GM21529 (cell line): ENCODE data around the gene CHD2.

Source experiments
- ATAC-seq: cut with Tn5 transposase; IDR thresholded peaks from one replicate; pipeline ENCODE4 v1.9.1; 2021; ENCODE audit not compliant: unreplicated experiment

The CHD2 gene

DNA sequence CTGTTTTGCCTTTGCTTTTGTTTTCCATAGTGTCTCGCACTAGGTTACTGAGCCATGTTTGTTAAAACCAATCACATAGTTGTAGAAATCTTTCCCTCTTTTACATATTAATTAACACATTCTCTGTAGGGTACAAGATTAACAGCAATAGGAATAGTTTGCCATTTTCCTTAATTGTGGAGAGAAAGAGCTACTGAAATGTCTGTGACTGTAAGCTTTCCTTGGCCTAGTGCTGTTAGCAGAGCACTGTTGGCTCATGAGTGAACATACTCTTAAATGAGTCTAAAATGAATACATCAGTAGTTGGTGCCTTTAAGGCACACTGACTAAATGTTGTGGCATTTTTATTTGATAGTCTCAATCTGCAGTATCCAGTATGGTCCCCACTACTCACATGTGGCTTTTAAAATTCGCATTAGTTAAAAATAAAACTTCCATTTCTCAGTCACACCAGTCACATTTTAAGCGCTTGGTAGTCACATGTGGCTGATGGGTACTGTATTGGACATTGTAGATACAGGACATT, 28.2 kb downstream of the CHD2 start:
- no peak for ATAC-seq

- ATAC-seq, result no peak
Measured at GRCh38 chr15:92929002-92929401, 28.9 kb downstream of the CHD2 start.

GRCh38 chr15:92930054-92930621, 30.0 kb downstream of the CHD2 start:
- ATAC-seq, result no peak

- no peak for ATAC-seq
Measured at GRCh38 chr15:92930776-92931175, 30.7 kb downstream of the CHD2 start.

- ATAC-seq, result no peak
Measured at GRCh38 chr15:92932946-92933649, 33.0 kb downstream of the CHD2 start.

GRCh38 chr15:92933831-92934230, 33.7 kb downstream of the CHD2 start:
- no peak for ATAC-seq

DNA sequence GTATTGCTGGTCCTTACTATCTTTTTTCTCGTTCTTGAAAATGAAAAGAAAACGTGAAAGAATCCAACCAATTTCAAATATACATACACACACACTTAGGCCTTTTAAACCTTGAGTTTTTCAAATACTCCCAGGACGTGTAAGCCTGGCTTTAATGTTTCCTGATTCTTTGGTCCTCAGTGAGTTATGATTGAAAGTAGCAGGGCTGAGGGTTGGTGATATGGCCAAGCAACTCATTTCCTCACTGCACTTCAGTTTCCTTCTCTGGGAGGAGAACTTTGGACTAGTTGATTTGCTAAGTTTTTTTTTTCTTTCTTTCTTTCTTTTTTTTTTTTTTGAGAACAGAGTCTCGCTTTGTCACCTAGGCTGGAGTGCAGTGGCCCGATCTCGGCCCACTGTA, 34.6 kb downstream of the CHD2 start:
- no peak for ATAC-seq

DNA sequence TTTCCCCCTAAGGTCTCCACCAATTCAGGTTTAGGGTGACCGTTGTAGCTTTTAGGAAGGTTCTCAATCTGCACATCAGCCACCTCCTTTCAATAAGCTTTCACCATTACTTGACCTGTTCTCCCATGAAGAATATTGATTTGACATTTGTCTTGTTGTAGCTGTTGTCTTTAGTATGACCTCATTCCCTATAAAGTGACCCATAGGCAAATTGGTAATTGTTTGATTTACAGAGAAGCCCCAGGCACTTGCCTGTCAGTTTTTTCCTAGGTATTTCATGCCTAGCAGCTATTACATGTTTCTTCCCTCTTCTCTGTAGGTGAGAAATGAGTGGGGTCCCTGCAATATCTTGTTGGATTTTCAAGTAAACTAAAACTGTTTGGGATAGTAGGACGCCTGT, 36.0 kb downstream of the CHD2 start:
- ATAC-seq, result no peak

- ATAC-seq, result no peak
Measured at GRCh38 chr15:92936693-92937092, 36.6 kb downstream of the CHD2 start.

GRCh38 chr15:92937901-92938300, 37.8 kb downstream of the CHD2 start:
- no peak for ATAC-seq

- ATAC-seq, result no peak
Measured at GRCh38 chr15:92938387-92938786, 38.3 kb downstream of the CHD2 start.

DNA sequence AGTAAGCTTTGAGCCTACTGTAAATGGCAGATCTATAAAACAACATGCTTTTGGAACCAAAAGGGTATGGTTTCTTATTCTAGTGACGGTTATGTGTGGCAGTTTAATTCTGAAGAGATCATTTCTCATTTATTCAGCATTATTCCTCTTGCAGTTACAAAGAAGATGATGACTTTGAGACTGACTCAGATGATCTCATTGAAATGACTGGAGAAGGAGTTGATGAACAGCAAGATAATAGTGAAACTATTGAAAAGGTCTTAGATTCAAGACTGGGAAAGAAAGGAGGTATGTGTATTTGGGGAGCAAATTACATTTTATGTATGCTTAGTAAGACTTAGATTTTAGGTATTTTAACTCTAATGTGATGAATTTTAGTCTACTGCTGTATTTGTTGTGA, 41.5 kb downstream of the CHD2 start:
- ATAC-seq, result no peak

- ATAC-seq, result no peak
Measured at GRCh38 chr15:92942706-92943105, 42.6 kb downstream of the CHD2 start.

GRCh38 chr15:92943581-92943980, 43.5 kb downstream of the CHD2 start:
- no peak for ATAC-seq

DNA sequence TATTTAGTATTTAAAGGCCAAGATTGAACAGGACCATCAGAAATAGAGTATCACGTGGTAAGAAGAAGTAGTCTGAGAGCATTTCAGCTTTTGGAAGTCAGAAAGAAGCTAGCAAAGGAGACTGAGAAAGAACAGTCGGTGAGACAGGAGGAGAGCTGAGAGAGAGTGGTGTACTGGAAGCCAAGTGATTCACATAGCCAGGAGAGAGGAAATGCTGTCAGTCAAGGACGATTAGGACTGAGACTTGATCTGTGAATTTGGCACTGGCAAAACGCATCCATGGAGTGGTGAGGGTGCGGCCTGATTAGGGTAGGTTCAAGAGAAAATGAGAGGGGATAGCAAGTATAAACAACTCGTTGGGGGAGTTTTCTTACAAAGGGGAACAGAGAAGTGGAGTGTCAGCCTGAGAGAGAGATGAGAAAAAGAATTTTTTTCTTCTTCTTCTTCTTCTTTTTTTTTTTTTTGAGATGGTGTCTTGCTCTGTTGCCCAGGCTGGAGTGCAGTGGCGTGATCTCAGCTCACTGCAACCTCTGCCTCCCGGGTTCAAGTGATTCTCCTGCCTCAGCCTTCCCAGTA, 44.9 kb downstream of the CHD2 start:
- ATAC-seq, result no peak

GRCh38 chr15:92947071-92947730, 47.1 kb downstream of the CHD2 start:
- no peak for ATAC-seq

DNA sequence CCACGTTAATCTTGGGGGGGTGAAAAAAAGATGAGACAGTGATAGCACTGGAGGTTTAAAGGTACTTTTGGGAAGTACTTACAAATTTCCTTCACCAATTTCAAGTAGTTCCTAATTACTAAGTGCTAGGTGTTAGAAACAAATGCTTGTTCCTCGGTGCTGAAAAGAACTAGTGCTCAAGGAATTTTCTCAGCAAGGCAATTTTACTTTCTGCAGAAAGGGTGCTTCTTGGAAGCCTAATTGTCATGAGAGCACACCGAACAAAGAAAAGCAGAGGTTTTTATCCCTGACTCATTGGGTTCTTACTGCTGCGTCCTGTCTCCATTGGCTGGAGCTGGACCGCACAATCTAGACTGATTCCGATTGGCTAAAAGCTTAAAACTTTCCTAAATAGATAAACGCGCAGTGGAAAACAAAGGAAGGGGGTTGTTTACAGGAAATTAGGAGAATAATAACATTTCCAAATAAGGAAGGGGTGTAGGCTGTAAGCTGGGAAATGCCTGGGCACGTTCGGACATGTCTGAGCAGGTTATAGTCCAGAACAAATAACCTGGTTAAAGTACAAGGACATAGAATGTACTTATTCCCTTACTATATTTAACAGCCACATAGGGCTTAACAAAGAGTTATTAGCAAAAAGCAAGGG, 49.6 kb downstream of the CHD2 start:
- ATAC-seq, result no peak

GRCh38 chr15:92951800-92952457, 51.8 kb downstream of the CHD2 start:
- ATAC-seq, result no peak

DNA sequence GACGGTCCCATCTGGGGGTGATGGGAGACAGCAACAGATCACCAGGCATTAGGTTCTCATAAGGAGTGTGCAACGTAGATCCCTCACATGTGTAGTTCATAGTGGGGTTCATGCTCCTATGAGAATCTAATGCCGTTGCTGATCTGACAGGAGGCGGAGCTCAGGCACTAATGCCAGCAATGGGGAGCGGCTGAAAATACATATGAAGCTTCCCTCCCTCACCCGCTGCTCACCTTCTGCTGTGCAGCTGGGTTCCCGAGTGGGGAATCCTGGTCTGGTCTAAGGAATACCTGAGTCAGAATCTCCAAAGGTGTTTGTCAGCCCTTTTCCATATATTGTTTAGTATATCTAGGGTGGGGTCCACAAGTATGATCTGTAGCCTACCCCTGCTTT, 52.3 kb downstream of the CHD2 start:
- ATAC-seq, result no peak

GRCh38 chr15:92953566-92953965, 53.4 kb downstream of the CHD2 start:
- ATAC-seq, result no peak

GRCh38 chr15:92954002-92954401, 53.9 kb downstream of the CHD2 start:
- no peak for ATAC-seq
